CD4-positive, CD25-positive, alpha-beta regulatory T cell (primary cell): ENCODE measurements around the gene SH2D4B. TPM values are rescaled to one million over a fixed set of nuclear protein-coding genes. Genes with fewer than 3 reads are reported as not detected.

ENCODE experiments used
- ATAC-seq, 2 donors: fragments of 150-1000 bp; cut with Tn5 transposase; one replicate each; pipeline ENCODE4 v1.10.0; 2021; ENCODE audit warnings: low read depth in 2 of 2, moderate number of reproducible peaks in 2 of 2, moderate library complexity in 1 of 2
- DNase-seq, 3 donors: peaks; one replicate each; pipeline versions ENCODE4 v3.0.0 to v3.0.0-alpha.2; 2012 to 2022; ENCODE audit warnings: mixed read lengths in 1 of 3
- H3K27ac ChIP-seq: one replicate; pipeline ENCODE4 v1.7.0; 2013; ENCODE audit warnings: mild to moderate bottlenecking, low read length; ENCODE audit not compliant: insufficient read depth, poor library complexity, severe bottlenecking
- H3K27me3 ChIP-seq: one replicate; pipeline ENCODE4 v1.7.0; 2013; ENCODE audit warnings: low read length; ENCODE audit not compliant: control insufficient read depth, insufficient read depth
- H3K36me3 ChIP-seq: one replicate; pipeline ENCODE4 v1.7.0; 2013; ENCODE audit warnings: mild to moderate bottlenecking, low read length, moderate library complexity; ENCODE audit not compliant: control insufficient read depth, insufficient read depth
- H3K4me1 ChIP-seq: 2 replicates; pipeline ENCODE4 v1.7.0; 2013; ENCODE audit warnings: mild to moderate bottlenecking, low read length; ENCODE audit not compliant: insufficient read depth, control insufficient read depth, poor library complexity, severe bottlenecking
- H3K4me3 ChIP-seq: one replicate; pipeline ENCODE4 v1.7.0; 2013; ENCODE audit warnings: low read depth, mild to moderate bottlenecking, low read length, moderate library complexity
- H3K9me3 ChIP-seq, 2 experiments: 1 replicate in 1 of 2; 2 replicates in 1 of 2; pipeline ENCODE4 v1.7.0; 2013; ENCODE audit warnings: low read length in 2 of 2, mild to moderate bottlenecking in 1 of 2, moderate library complexity in 1 of 2; ENCODE audit not compliant: control insufficient read depth in 2 of 2
- H3K27ac Mint-ChIP-seq, 3 donors: one replicate each; pipeline ENCODE4 v1.8.0; 2020 to 2022; ENCODE audit warnings: mild to moderate bottlenecking in 3 of 3, mixed read lengths in 3 of 3, moderate library complexity in 2 of 3
- H3K27me3 Mint-ChIP-seq: one replicate; pipeline ENCODE4 v1.8.0; 2022; ENCODE audit warnings: mild to moderate bottlenecking, mixed read lengths
- H3K36me3 Mint-ChIP-seq: one replicate; pipeline ENCODE4 v1.8.0; 2020; ENCODE audit warnings: mixed read lengths
- H3K4me1 Mint-ChIP-seq, 4 donors: one replicate each; pipeline ENCODE4 v1.8.0; 2020 to 2022; ENCODE audit warnings: mixed read lengths in 4 of 4, mild to moderate bottlenecking in 1 of 4
- H3K4me3 Mint-ChIP-seq, 4 donors: one replicate each; pipeline ENCODE4 v1.8.0; 2020 to 2022; ENCODE audit warnings: mild to moderate bottlenecking in 4 of 4, mixed read lengths in 4 of 4, moderate library complexity in 3 of 4
- H3K9me3 Mint-ChIP-seq, 7 donors: one replicate each; pipeline ENCODE4 v1.8.0; 2020 to 2022; ENCODE audit warnings: mixed read lengths in 7 of 7, mild to moderate bottlenecking in 3 of 7, moderate library complexity in 2 of 7
- polyA plus RNA-seq, 4 donors: library from polyadenylated mRNA; unstranded; fragments of 300-500 nt; fragmentation: Illumina TruSeq; gene quantifications; one replicate each; pipeline ENCODE4 v1.2.3, GENCODE V29; 2021
- total RNA-seq: library from RNA; stranded (reverse); gene quantifications from one replicate; pipeline ENCODE4 v1.2.3, GENCODE V29; 2022

SH2D4B gene
- total and polyA plus RNA-seq, 5 donors from 2014 or later = 0.25 TPM; not detected in 4

GRCh38 chr10:80506836-80507487 is 30.7 kb upstream of the SH2D4B start:
- DNase-seq = no peak
- H3K27ac Mint-ChIP-seq = peak overlapping the region in 2 of 3 donors; percentile 65 to 85
- H3K27me3 Mint-ChIP-seq = no peaks in the 10 kb centered on the region
- H3K9me3 Mint-ChIP-seq = no peaks in the 10 kb centered on the region
- Histone ChIP-seq H3K4me3 (no peak overlapping the region), H3K27ac (no peak overlapping the region), H3K27me3 (no peaks in the 10 kb centered on the region), H3K36me3 (peaks cover 60% of the 10 kb centered on the region), H3K4me1 (peaks cover 44% of the 10 kb centered on the region), H3K9me3 (no peaks in the 10 kb centered on the region)
- peaks cover 5 to 68% (median 50%) of the 10 kb centered on the region in 4 donors for H3K4me1 Mint-ChIP-seq
- no peak overlapping the region for H3K4me3 Mint-ChIP-seq
- ATAC-seq = no peak
- H3K36me3 Mint-ChIP-seq = peaks cover 34% of the 10 kb centered on the region

- Mint-ChIP-seq H3K27me3 (no peaks in the 10 kb centered on the region), H3K27ac (no peak overlapping the region), H3K9me3 (no peaks in the 10 kb centered on the region), H3K4me1 (peaks cover 5 to 51% (median 33%) of the 10 kb centered on the region in 4 donors), H3K4me3 (no peak overlapping the region), H3K36me3 (peaks cover 44% of the 10 kb centered on the region)
- Histone ChIP-seq H3K9me3 (no peaks in the 10 kb centered on the region), H3K36me3 (peaks cover 81% of the 10 kb centered on the region), H3K27me3 (no peaks in the 10 kb centered on the region), H3K4me3 (no peak overlapping the region), H3K4me1 (peaks cover 23% of the 10 kb centered on the region), H3K27ac (no peak overlapping the region)
- ATAC-seq (no peak), DNase-seq (no peak)
These were observed 28.6 kb upstream of the SH2D4B start for GRCh38 chr10:80509108-80509402.

- peaks cover 46% of the 10 kb centered on the region for H3K36me3 Mint-ChIP-seq
- H3K36me3 ChIP-seq = peaks cover 86% of the 10 kb centered on the region
These were observed 28.1 kb upstream of the SH2D4B start for GRCh38 chr10:80509403-80510161.

GRCh38 chr10:80512031-80512526 is 25.6 kb upstream of the SH2D4B start:
- ATAC-seq = no peak
- Mint-ChIP-seq H3K4me1 (peaks cover 6 to 32% (median 22%) of the 10 kb centered on the region in 4 donors), H3K27me3 (no peaks in the 10 kb centered on the region), H3K4me3 (peak overlapping the region in 1 of 4 donors; percentile 22), H3K36me3 (peaks cover 54% of the 10 kb centered on the region), H3K9me3 (no peaks in the 10 kb centered on the region), H3K27ac (peak overlapping the region; percentile 42 to 90 (median 81))
- no peak overlapping the region for H3K4me3 ChIP-seq
- H3K9me3 ChIP-seq = no peaks in the 10 kb centered on the region
- H3K27ac ChIP-seq = peak overlapping the region; percentile 47
- no peak for DNase-seq
- H3K27me3 ChIP-seq = no peaks in the 10 kb centered on the region
- peaks cover 4% of the 10 kb centered on the region for H3K4me1 ChIP-seq
- H3K36me3 ChIP-seq = peaks cover 96% of the 10 kb centered on the region

More at GRCh38 chr10:80509403-80510161, 28.1 kb upstream of the SH2D4B start:
- Histone ChIP-seq H3K27ac (no peak overlapping the region), H3K9me3 (no peaks in the 10 kb centered on the region), H3K4me3 (no peak overlapping the region), H3K27me3 (no peaks in the 10 kb centered on the region), H3K4me1 (peaks cover 18% of the 10 kb centered on the region)
- Mint-ChIP-seq H3K27ac (peak overlapping the region in 1 of 3 donors; percentile 26), H3K9me3 (no peaks in the 10 kb centered on the region), H3K4me3 (no peak overlapping the region), H3K4me1 (peaks cover 5 to 46% (median 30%) of the 10 kb centered on the region in 4 donors), H3K27me3 (no peaks in the 10 kb centered on the region)
- DNase-seq (no peak), ATAC-seq (no peak)

GRCh38 chr10:80513106-80513505 is 24.6 kb upstream of the SH2D4B start:
- Mint-ChIP-seq H3K27me3 (no peaks in the 10 kb centered on the region), H3K9me3 (no peaks in the 10 kb centered on the region), H3K4me3 (no peak overlapping the region), H3K4me1 (peaks cover 4 to 27% (median 20%) of the 10 kb centered on the region in 4 donors), H3K27ac (peak overlapping the region in 2 of 3 donors; percentile 74 to 81), H3K36me3 (peaks cover 52% of the 10 kb centered on the region)
- Histone ChIP-seq H3K4me1 (peaks cover 4% of the 10 kb centered on the region), H3K27me3 (no peaks in the 10 kb centered on the region), H3K9me3 (no peaks in the 10 kb centered on the region), H3K27ac (no peak overlapping the region), H3K36me3 (peaks cover 98% of the 10 kb centered on the region), H3K4me3 (no peak overlapping the region)
- no peak for ATAC-seq
- DNase-seq = no peak

- Mint-ChIP-seq H3K27ac (peak overlapping the region in 1 of 3 donors; percentile 26), H3K9me3 (no peaks in the 10 kb centered on the region), H3K36me3 (peaks cover 54% of the 10 kb centered on the region), H3K4me3 (no peak overlapping the region), H3K4me1 (peaks cover 4 to 23% (median 21%) of the 10 kb centered on the region in 4 donors), H3K27me3 (no peaks in the 10 kb centered on the region)
- Histone ChIP-seq H3K36me3 (peaks cover 99% of the 10 kb centered on the region), H3K27me3 (no peaks in the 10 kb centered on the region), H3K9me3 (no peaks in the 10 kb centered on the region), H3K27ac (no peak overlapping the region), H3K4me3 (no peak overlapping the region), H3K4me1 (peaks cover 4% of the 10 kb centered on the region)
- no peak for DNase-seq
- no peak for ATAC-seq
These were observed 22.2 kb upstream of the SH2D4B start for GRCh38 chr10:80515511-80515910.

- Histone ChIP-seq H3K27me3 (no peaks in the 10 kb centered on the region), H3K4me1 (peaks cover 4% of the 10 kb centered on the region), H3K9me3 (no peaks in the 10 kb centered on the region), H3K27ac (no peak overlapping the region), H3K36me3 (peaks cover 99% of the 10 kb centered on the region), H3K4me3 (no peak overlapping the region)
- DNase-seq (no peak), ATAC-seq (no peak)
- Mint-ChIP-seq H3K27ac (peak overlapping the region in 2 of 3 donors; percentile 14 to 26), H3K4me1 (peaks cover 4 to 24% (median 21%) of the 10 kb centered on the region in 4 donors), H3K27me3 (no peaks in the 10 kb centered on the region), H3K4me3 (no peak overlapping the region), H3K9me3 (no peaks in the 10 kb centered on the region), H3K36me3 (peaks cover 57% of the 10 kb centered on the region)
These were observed 21.8 kb upstream of the SH2D4B start for GRCh38 chr10:80515941-80516340.
